Measurements from ENCODE around the gene CTNNA3.
A peak's percentile ranks its signal among the peaks of the same experiment; 100 is the strongest.

The CTNNA3 gene

GRCh38 chr10:66215920-66216319 lies 1480.1 kb downstream of the CTNNA3 start:
- H3K4me3 ChIP-seq (replicated peaks in 1 of 2; ENCODE audit: low read depth in 2 of 2, low read length in 2 of 2): no peak overlapping the region
- TF ChIP-seq, protein P1, sequence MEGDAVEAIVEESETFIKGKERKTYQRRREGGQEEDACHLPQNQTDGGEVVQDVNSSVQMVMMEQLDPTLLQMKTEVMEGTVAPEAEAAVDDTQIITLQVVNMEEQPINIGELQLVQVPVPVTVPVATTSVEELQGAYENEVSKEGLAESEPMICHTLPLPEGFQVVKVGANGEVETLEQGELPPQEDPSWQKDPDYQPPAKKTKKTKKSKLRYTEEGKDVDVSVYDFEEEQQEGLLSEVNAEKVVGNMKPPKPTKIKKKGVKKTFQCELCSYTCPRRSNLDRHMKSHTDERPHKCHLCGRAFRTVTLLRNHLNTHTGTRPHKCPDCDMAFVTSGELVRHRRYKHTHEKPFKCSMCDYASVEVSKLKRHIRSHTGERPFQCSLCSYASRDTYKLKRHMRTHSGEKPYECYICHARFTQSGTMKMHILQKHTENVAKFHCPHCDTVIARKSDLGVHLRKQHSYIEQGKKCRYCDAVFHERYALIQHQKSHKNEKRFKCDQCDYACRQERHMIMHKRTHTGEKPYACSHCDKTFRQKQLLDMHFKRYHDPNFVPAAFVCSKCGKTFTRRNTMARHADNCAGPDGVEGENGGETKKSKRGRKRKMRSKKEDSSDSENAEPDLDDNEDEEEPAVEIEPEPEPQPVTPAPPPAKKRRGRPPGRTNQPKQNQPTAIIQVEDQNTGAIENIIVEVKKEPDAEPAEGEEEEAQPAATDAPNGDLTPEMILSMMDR (IDR thresholded peaks at IDR 0.05; ENCODE audit: low read depth, low read length): no peak
- no peak for DNase-seq (ENCODE audit: low read depth in 2 of 2)

GRCh38 chr10:66214721-66215404 lies 1481.1 kb downstream of the CTNNA3 start:
- peak in 1 of 2 donors; percentile 54 for DNase-seq (ENCODE audit: low read depth in 2 of 2)
- no peak overlapping the region for H3K4me3 ChIP-seq (replicated peaks in 1 of 2; ENCODE audit: low read depth in 2 of 2, low read length in 2 of 2)
- TF ChIP-seq, protein P1 (IDR thresholded peaks at IDR 0.05; ENCODE audit: low read depth, low read length): peak; percentile 9

- TF ChIP-seq, protein P1 (IDR thresholded peaks at IDR 0.05; ENCODE audit: low read depth, low read length): no peak
- no peak overlapping the region for H3K4me3 ChIP-seq (replicated peaks in 1 of 2; ENCODE audit: low read depth in 2 of 2, low read length in 2 of 2)
- DNase-seq (ENCODE audit: low read depth in 2 of 2): peak in 1 of 2 donors; percentile 33
Observed at GRCh38 chr10:66209025-66209424, 1487.0 kb downstream of the CTNNA3 start.

GRCh38 chr10:66204838-66205237 lies 1491.2 kb downstream of the CTNNA3 start:
- no peak overlapping the region for H3K4me3 ChIP-seq (replicated peaks in 1 of 2; ENCODE audit: low read depth in 2 of 2, low read length in 2 of 2)
- TF ChIP-seq, protein P1 (IDR thresholded peaks at IDR 0.05; ENCODE audit: low read depth, low read length): no peak
- no peak for DNase-seq (ENCODE audit: low read depth in 2 of 2)

GRCh38 chr10:66202101-66202500 lies 1493.9 kb downstream of the CTNNA3 start:
- H3K4me3 ChIP-seq (replicated peaks in 1 of 2; ENCODE audit: low read depth in 2 of 2, low read length in 2 of 2): no peak overlapping the region
- TF ChIP-seq, protein P1 (IDR thresholded peaks at IDR 0.05; ENCODE audit: low read depth, low read length): no peak
- DNase-seq (ENCODE audit: low read depth in 2 of 2): no peak

GRCh38 chr10:66192162-66192831 lies 1503.7 kb downstream of the CTNNA3 start:
- no peak overlapping the region for H3K4me3 ChIP-seq (replicated peaks in 1 of 2; ENCODE audit: low read depth in 2 of 2, low read length in 2 of 2)
- TF ChIP-seq, protein P1 (IDR thresholded peaks at IDR 0.05; ENCODE audit: low read depth, low read length): no peak
- no peak for DNase-seq (ENCODE audit: low read depth in 2 of 2)
